NCI-H446 treated with DMSO at 0.1 percent for 48 hours (cell line): ENCODE results near the gene GSK3B.

Source experiments
- DNase-seq: peaks from one replicate; lab custom pipeline; 2025; lab: John Stamatoyannopoulos, UW

Gene GSK3B

DNA sequence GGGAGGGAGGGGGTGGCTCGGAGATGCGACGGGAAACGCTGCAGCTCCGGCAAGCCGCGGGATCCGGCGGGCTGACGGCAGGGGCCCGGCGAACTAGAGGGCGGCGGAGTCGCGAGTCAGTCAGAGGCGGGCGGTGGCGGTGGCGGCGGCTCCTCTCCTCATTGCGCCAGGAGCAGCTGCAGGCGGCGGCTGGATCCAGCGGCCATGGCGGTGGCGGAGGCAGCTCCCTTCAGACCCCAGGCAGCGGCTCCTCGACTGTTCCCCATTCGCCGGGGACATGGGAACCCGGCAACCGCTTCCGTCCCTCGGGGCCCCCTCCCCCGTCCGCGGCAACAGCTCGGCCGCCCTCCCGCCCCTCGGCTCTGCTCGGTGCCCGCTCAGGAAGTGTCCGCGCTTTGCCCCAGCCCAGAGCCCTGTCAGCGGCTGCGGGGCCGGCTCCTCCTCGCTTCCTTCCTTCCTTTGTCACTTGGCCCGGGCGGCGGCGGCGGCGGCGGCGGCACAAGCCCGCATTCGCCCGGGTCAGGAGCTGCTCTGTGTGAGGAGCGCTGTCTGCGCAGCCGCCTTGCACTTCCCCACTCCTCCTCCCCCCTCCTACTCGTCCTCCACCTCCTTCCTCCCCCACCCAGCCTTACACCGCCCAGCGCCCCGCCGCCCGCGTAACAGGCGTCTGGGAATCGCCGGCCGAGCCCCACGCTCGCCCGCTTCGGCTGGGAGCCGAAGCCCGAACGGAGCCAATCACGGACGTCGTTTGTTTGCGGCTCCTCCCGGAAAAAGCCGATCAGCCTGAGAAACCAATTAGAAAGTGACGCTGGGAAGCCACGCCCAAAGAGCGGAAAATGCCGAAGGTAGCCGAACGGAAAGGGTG is at the start of gene GSK3B:
TSS of gene GSK3B (minus strand) at position 537 of the 865 bp plus-strand sequence. CDS start 1,013 bp downstream, outside the sequence.
- DNase-seq, result peak; percentile 77

DNA sequence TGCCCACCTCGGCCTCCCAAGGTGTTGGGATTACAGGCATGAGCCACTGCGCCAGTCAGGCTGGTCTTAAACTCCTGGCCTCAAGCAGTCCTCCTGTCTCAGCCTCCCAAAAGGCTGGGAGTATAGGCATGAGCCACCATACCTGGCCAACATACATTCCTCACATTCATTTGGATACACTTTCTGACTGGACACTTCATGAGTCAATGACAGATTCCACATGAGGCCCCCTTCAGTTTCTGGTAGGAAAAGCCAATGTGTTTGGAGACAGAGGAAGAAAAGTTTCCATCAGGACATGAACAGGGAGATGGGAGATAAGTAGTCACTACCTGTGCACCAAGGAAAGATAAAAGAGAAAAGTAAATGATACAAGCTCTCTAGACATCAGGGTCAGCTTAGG is 49.4 kb upstream of the GSK3B start:
- DNase-seq, result no peak

DNA sequence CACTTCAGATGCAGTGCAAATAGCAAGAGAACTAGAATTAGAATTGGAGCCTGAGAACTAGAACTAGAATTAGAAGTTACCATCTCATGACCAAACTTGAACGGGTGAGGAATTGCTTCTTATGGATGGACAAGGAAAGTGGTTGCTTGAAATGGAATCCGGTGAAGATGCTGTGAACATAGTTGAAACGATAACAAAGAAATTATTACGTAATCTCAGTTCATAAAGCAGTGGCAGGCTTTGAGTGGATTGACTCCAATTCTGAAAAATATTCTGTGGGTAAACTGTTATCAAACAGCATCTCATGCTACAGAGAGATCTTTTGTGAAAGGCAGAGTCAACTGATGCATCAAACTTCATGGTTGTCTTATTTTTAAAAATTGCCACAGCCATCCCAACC is 48.0 kb upstream of the GSK3B start:
- DNase-seq, result no peak

DNA sequence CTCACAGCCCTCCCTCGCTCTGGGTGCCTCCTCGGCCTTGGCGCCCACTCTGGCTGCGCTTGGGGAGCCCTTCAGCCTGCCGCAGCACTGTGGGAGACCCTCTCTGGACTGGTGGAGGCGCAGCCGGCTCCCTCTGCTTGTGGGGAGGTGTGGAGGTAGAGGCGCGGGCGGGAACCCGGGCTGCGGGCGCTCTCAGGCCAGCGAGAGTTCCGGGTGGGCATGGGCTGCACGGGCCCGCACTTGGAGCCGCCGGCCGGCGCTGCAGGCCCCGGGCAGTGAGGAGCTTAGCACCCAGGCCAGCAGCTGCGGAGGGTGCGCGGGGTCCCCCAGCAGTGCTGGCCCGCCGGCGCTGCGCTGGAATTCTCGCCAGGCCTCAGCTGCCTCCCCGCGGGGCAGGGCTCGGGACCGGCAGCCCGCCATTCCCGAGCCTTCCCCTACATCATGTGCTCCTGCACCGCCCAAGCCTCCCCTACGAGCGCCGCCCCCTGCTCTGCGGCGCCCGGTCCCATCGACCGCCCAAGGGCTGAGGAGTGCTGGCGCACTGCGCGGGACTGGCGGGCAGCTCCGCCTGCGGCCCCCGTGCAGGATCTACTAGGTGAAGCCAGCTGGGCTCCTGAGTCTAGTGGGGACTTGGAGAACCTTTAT is 46.0 kb upstream of the GSK3B start:
- DNase-seq, result no peak

DNA sequence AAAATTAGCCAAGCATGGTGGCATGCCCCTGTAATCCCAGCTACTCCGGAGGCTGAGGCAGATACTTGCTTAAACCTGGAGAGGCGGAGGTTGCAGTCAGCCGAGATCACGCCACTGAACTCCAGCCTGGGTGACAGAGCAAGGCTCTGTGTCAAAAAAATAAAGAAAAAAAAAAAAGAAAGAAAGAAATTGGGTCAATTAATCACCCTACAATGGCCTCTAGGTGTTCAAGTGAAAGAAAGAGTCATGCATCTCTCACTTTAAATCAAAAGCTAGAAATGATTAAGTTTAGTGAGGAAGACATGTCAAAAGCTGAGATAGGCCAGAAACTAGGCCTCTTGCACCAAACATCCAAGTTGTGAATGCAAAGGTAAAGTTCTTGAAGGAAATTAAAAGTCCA is 44.9 kb upstream of the GSK3B start:
- no peak for DNase-seq

DNA sequence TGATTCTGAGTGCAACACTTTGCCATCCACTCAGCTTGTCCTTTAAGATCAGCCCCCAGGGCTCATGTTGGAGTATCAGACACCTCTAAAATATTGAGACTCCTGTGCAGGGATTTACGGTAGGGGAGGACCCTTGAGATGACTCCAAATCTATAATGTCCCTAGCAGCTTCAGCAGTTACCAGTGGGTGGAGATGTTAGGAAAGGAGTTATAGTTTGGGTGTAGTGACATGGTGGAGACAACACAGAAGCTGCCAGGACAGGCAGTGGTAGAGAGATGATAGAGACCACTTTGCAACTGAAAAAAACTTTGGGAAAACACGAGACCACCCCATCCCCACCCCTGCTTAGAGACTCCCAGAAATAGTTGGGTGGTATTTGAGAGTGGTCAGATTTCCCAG is 43.3 kb upstream of the GSK3B start:
- DNase-seq, result no peak

DNA sequence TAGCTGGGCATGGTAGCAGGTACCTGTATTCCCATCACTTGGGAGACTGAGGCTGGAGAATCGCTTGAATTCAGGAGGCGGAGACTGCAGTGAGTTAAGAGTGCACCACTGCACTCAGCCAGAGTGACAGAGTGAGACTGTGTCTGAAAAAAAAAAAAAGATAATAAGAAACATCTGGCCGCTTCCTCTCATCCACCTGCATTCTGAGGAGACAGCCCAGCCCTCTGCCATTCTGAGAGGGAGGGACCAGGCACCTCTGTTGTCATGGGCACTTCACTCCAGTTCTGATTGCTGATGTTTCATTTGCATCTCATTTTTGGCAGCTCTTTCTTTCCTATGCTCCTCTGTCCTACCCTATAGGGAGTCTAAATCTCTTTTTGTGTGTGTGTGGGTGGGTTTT is 36.4 kb upstream of the GSK3B start:
- DNase-seq, result no peak

DNA sequence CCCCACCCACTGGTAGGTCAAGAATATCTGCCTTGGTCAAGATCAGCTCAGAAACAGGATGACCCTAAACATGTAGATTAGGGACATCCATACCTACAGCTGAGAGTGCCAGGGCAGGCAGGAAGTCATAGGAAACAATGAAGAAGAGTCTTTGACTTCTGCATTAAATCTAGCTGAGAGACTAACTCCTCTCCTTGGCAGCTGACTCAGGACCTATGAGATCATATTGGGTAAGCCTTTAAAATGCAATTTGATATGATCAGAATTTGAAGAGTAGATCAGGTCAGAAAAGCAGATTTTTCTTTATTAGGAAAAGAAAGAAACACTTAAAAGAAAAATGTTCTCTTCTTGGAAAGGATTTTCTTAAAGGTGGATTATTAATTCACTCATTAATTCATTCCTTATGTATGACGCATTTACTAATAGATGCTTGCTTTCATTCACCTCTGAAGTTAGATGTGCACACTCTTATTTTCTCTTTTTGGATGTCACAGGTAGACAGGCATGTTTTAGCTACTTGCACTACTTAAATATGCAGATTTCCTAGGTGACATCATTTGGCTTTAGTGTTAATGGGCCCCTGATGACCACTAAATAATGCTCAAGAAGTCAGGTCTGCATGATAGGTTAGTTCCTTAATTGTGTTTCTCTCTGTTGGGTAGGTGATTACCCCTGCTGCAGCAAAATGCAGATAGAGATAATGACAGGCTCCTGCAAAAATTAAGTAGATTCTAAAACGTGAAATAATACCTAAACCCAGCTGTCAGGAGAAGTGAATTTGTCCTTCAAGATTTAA is 35.7 kb upstream of the GSK3B start:
- no peak for DNase-seq

DNA sequence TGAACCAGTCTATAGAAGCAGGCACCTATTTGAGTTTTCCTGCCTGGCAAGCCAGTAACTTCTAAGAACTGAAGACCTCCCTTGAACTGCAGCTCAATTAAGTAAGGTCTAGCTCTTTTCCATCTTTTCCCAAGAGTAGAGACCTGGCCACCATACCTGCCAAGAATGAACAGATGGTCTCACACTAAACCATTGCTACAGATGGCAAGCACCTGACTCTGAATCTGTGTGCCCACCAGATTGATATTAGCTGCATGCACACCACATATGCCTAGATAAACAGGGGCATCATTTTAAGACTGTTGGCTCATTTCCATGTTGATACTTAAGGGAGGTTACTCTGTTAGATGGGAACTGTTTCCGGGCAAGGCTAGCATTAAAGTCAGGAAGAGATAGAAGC is 34.8 kb upstream of the GSK3B start:
- DNase-seq, result peak; percentile 51

DNA sequence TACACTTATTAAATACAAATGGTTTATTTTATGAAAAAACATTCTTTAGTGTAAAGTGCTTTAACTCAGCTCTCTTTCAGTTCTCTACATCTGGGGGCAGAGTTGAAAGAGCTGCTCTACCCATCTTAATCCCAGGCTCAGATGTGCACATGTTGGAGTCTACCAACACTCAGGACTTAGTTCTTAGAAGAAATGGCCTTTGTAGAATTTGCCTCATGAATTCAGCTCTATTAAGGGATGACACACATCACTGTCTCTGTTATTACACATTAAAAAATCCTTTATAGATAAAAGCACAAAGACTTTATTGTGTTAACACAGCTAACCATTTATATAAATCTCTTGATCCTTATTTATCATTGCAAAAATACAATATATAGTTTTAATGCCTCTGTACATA is 31.7 kb upstream of the GSK3B start:
- DNase-seq, result no peak

DNA sequence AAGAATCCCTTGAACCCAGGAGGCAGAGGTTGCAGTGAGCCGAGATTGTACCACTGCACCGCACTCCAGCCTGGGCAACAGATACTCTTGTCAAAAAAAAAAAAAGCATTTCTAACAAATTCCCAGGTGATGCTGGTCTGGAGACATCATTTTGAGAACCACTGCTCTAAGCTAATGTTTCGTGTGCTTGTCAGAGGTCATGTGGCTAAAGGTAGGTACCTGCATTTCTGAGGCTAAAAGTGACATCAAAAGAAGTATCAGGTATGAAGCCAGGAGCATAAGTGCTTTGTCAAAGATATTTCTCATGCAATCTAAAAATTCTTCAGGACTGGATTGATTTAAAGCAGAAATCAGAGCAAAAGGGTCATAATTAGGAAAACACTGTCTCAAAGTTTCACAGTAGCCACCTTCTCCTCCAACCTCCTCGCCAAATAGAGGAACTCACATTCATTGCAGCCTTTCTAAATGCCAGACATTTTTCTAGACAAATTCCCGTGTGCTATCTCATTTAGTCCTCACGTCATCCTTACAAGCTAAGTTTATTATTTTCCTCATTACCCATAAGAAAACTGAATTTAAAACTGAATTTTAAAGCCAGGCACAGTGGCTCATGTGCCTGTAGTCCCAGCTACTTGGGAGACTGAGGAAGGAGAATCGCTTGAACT is 25.7 kb upstream of the GSK3B start:
- no peak for DNase-seq

DNA sequence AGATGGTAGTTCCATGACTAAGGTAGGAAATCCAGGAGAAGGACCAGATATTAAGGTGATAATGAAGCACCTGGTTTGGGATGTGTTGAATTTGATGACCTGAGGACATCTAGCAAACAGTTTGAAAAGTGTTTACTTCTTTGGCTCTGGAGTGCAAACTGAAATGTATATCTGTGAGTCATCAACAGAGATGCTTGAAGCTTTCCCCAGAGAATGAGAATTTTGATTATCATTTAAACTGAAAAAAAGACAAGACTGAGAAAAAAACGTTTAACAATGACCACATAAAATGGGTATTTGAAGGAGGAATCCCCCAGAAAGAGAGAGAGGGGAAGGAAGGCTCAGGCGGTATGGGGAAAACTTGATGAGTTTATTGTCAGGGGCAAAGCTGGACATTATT is 20.7 kb upstream of the GSK3B start:
- no peak for DNase-seq

DNA sequence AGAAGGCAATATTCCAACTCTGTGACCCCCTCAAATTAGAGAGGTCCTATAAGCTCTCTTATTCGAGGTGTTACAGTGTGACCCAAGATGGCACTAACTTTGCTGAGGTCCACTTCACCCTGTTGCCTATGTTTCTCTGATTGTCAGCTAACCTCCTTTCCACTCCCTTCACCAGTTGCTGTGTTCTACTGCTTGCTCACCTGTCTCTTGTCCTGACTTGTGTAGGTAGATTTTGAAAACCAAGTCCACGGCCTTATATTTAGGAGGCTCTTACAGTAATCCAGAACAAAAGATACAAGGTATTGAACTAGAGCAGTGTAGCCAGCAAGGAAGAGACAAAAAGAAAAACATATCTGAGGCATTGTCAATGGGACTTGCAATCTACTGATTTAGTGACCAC is 20.1 kb upstream of the GSK3B start:
- DNase-seq, result no peak

DNA sequence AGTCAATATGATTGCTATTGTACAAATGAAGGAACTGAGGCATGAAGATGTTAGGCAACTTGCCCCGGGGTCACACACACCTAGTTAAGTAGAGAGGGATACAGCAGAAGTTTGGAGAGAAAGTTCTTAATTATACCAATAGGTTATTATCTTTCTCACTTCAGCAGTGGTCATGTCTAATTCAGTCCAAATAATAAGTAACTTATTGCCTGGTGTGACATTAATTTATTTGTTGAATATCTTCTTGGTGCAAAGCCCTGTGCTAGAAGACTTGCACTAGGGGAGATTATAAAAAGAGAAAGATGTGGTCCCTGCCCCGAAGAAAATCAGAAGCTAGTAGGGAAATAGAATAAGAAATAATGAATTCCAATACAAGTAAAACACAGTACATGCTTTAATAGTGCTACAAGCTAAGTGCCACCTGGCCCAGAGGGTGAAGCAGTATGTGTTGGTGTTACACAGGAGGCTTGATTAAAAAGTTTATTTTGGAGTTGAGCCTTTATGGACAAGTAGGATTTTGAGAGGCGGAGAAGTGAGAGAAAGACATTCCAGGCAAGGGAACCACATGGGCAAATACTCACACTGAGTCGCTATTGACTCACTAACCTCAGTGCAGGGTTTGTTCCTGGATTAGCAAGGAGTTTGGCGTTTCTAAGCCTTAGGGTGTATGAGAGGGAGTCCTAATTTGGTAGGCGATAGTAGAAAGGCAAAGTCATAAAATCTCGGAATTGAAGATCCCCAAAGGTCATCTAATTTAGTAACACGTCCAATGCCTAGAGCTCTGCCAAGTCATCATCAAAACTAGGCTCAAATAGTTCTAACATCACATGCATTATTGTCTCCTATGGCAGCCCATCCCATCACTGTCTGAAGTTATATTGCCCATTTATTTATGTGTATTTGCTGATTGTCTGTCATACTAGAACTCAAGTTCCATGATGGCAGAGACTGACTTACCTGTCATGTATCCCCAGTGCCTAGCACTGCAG is 19.2 kb upstream of the GSK3B start:
- DNase-seq, result no peak

DNA sequence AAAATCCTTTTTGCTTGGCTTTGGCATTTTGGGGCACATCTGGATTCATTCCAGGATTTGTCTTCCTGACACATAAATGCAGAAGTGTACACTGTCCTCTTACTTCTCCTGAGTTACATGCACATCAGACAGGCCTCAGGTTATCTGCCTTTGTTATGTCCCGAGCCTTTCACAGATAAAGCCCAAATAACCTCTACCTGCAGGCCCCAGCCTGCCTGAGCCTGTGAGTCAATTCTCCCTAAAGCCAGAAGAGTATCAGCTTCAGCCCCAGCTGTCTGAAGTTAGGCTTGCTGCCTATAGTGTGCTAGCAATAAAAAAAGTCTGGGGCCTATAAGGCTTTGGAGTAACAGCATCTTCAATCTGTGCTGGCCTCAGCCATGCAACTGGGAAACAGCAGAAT is 17.7 kb upstream of the GSK3B start:
- DNase-seq, result no peak

DNA sequence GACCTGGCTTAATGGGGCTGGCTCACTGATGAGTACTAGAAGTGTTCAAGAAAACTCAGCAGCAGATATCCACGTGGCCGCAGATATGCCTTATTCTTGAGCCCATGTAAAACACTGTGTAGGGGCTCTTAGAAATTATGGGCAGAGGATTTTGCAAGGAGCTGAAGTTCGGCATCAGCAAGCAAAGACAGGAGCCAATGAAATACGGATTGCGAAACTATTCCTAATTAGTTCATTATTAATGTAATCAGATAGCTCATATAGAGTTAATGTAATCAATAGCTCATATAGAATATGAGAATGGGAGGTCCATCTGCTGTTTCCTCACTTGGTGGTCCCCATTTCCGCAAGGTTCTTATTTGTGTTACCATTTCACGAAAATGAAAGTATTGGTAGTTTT is 9.0 kb upstream of the GSK3B start:
- no peak for DNase-seq

DNA sequence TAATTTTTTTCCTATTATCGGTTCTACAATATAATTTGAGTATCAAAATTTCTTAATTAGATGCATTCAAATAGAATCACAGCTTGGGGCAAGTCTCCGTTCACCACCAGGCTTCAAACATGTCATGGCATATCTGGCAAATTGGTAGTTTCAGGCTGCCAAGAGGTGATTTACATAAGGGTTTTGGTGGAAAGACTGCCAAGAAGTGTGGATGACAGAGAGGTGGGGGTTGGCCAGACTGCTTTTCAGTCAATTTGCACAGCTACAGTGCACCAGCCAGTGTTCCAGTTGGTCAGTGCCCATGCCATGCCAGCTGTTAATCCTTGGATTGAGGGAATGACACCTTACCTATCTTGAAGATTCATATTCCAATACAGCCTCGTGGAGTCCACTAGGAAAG is 8.4 kb upstream of the GSK3B start:
- DNase-seq, result peak; percentile 93

DNA sequence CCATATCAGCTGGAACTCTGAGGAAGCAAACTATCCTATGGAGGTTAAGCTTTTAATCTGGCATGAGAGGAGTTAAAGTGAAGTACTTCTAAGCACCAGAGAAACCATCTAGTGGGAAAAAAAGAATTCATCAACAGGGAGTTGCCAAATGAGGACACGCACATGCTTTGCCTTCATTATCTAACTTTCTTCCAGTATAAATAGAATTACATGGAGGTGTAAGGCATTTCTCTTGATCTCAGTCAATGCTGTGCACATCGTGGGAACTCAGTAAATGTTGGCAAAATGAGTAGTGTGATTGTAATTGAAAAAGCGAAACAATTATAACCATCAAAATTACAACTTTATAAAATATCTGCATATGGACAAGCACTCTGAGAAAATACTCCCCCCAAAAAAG is 8.0 kb upstream of the GSK3B start:
- peak; percentile 28 for DNase-seq

DNA sequence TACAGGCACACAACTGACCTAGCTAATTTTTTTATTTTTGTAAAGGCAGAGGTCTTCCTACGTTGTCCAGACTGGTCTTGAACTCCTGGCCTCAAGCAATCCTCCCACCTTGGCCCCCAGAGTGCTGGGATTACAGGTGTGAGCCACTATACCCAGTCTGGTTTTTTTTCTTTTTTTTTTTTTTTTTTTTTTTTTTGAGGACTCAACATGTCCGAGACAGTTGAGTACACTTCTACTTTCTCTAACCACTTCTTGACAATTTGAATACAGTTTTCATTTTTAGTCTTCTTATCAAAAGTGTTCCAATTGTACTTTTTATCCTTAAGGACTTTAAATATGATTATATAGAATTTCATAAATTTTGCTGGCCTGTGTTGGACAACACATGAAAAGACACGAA is 7.4 kb upstream of the GSK3B start:
- no peak for DNase-seq

DNA sequence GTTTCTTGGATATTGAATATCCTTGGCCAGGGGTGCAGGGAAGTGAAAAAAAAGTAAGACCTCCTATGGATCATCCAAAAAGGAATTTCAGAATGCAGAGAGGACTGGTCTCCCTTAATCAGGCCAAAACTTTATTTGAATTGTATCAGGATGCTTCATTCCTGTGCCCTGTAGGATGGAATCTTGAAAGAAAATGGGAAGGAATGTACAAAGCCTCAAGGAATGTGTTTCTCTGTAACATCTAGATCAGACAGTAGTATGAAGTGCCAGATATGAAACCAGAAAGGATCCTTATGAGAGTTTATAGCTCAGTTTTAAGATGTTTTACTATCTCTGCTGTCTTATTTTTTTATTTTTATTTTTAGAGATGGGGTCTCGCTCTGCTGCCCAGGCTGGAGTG is 6.5 kb upstream of the GSK3B start:
- DNase-seq, result no peak

DNA sequence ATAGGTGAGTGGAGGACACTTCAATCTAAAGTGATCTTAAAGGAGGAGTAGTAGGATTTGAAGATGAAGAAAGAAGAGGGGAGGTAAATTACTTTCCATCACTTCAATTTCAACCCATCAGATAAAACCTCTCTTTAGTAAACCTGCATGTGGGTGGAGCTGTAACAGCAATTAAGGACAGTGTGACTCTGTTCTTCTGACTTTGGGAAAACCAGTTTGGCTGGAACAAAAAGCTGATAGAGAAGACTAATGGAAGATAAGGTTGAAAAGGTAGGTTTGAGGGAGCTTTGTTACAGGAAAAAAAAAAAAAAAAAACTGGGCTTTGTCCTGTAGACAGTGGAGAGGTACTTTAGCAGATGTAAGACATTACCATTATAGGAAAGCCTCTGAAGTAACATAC is 4.5 kb upstream of the GSK3B start:
- no peak for DNase-seq
